SU-DHL-6 (cell line): ENCODE results near the gene HSPA1A.

Experiments
- EZH2phosphoT487 ChIP-seq: fragments of 200-600 bp; sonication (generic), shearing (Covaris generic); conservative IDR thresholded peaks from 2 replicates; pipeline ENCODE4 v1.6.1; 2018; ENCODE audit warnings: mild to moderate bottlenecking, antibody characterized with exemption, low read length, moderate library complexity, mixed read lengths
- TF ChIP-seq, protein P1 (sequence below): fragments of 200-600 bp; sonication (generic); IDR thresholded peaks from one replicate; pipeline ENCODE4 v1.5.1; 2017; ENCODE audit warnings: antibody characterized with exemption, mild to moderate bottlenecking, low read length, moderate library complexity; ENCODE audit not compliant: insufficient read depth, poor library complexity, severe bottlenecking

- TF ChIP-seq, protein P1, sequence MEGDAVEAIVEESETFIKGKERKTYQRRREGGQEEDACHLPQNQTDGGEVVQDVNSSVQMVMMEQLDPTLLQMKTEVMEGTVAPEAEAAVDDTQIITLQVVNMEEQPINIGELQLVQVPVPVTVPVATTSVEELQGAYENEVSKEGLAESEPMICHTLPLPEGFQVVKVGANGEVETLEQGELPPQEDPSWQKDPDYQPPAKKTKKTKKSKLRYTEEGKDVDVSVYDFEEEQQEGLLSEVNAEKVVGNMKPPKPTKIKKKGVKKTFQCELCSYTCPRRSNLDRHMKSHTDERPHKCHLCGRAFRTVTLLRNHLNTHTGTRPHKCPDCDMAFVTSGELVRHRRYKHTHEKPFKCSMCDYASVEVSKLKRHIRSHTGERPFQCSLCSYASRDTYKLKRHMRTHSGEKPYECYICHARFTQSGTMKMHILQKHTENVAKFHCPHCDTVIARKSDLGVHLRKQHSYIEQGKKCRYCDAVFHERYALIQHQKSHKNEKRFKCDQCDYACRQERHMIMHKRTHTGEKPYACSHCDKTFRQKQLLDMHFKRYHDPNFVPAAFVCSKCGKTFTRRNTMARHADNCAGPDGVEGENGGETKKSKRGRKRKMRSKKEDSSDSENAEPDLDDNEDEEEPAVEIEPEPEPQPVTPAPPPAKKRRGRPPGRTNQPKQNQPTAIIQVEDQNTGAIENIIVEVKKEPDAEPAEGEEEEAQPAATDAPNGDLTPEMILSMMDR: no peak
- TF ChIP-seq EZH2phosphoT487: no peak
Measured at GRCh38 chr6:31859923-31860322, 44.6 kb downstream of the HSPA1A start.
